ACHN (cell line): ENCODE data around the gene THSD7A.

Experiments used
- DNase-seq: peaks from one replicate; pipeline ENCODE4 v3.0.0-alpha.2; 2015
- in situ Hi-C: cut with HindIII; loops from 2 replicates; pipeline ENCODE4 v1.10.0; 2017; ENCODE audit warnings: low sequenced_read_pairs, low pct_ligation_motif_present, low pct_unique_long_range_greater_than_20kb

The THSD7A gene

DNA sequence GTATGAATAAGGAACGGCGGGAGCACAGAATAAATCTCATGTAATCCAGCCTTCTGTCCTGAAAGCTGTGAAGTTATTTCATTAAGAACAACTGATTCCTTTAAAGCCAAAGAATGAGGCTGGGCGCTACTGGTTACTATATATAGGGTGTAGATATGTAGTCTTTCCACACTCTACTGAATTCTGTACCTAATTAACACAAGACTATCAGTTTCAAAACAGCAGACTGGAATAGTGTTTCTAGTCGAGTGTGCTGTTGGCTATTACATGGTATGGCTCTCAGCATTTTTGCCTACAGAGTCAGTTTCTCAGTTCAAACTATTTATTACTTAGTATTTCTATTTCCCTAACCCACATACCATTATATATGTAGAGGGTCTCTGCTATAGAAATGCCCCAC is 163.3 kb downstream of the THSD7A start:
- in situ Hi-C loops, result no loop called here
- DNase-seq, result no peak

GRCh38 chr7:11667810-11668185 is 164.2 kb downstream of the THSD7A start:
- no peak for DNase-seq
- in situ Hi-C loops, result no loop called here

- in situ Hi-C loops, result no loop called here
Observed at GRCh38 chr7:11667071-11667809, 164.8 kb downstream of the THSD7A start.

DNA sequence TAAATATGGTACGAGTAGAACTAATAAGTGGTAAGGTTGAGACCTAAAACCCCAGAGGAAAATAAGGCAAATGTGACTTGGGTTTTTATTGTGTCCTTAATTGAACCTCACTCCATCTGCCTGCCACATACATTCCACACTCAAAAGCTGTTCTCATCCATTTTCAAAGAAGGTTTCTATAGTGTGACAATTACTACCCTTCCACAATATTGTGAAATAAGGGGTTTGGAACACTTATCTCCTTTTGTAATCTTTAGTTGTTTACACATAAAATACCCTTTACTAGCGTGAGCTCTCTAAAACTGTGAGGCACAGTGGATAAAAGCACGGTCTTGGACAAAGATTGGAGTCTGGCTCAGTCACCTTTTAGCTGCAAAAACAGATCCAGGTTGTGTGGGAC is 166.6 kb downstream of the THSD7A start:
- DNase-seq, result no peak
- in situ Hi-C loops, result no loop called here

More at GRCh38 chr7:11667071-11667809, 164.8 kb downstream of the THSD7A start:
- DNase-seq, result no peak

GRCh38 chr7:11655642-11656041 is 176.4 kb downstream of the THSD7A start:
- in situ Hi-C loops, result no loop called here
- no peak for DNase-seq

- in situ Hi-C loops, result no loop called here
- DNase-seq, result no peak
Observed at GRCh38 chr7:11655163-11655562, 176.8 kb downstream of the THSD7A start.

- in situ Hi-C loops, result no loop called here
- no peak for DNase-seq
Observed at GRCh38 chr7:11650500-11650899, 181.5 kb downstream of the THSD7A start.

GRCh38 chr7:11650030-11650429 is 182.0 kb downstream of the THSD7A start:
- in situ Hi-C loops, result no loop called here
- DNase-seq, result no peak

DNA sequence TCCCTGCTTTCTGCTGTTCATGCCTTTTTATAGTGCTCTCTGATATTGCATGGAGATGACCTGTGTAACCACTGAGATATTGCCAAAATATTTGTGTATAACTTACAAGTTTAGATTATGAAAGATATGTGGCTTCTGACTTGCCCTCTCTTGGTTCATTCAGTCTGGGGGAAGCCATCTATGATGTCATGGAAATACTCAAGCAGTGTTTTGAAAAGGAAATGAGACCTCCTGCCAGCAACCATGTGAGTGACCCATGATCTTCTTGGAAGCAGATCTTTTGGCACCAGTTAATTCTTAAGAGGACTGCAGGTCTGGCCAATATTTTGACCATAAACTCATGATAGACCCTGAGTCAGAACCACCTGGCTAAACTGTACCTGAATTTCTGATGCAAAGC is 183.0 kb downstream of the THSD7A start:
- in situ Hi-C loops, result no loop called here
- no peak for DNase-seq

DNA sequence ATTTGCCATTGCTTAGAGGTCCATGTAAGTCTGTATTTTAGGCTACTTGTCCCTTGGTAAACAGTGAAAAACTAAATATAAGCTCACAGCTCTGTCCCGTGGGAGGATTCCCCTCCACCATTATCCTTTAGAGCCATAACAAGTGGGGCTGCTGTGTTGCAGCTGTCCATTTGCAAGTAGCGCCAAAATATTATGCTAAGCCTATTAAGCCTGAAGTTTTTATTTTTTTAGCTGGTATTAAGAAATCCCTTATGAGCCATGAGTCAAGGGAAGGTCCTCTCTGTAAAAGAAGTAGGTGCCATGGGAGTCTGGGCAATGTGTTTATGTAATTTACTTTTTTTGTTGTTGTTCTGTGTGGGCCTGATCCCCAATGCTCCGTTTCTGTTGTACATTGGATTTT is 183.9 kb downstream of the THSD7A start:
- in situ Hi-C loops, result no loop called here
- DNase-seq, result no peak

- no peak for DNase-seq
Observed at GRCh38 chr7:11642841-11643240, 189.2 kb downstream of the THSD7A start.

DNA sequence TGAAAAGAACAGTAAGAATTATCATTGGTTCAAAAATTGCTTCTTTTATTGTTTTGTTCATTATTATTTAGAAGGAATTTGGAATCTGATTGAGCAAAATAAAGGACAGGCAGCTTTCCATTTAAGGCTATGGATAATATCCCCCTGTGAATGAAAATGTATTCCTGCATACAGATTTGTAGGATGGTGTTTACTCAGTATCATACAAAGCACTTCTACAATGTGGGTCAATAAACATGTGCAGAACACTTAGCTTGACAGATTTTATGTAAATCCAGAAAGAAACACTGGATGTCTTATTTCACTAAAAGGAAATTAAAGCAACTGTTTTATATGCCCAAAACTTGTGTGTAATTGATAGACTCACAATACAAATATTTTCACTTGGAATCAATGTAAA is 189.7 kb downstream of the THSD7A start:
- DNase-seq, result no peak
- in situ Hi-C loops, result no loop called here

More at GRCh38 chr7:11642841-11643240, 189.2 kb downstream of the THSD7A start:
- in situ Hi-C loops, result no loop called here

- in situ Hi-C loops, result no loop called here
- DNase-seq, result no peak
Observed at GRCh38 chr7:11638011-11638774, 193.8 kb downstream of the THSD7A start.

DNA sequence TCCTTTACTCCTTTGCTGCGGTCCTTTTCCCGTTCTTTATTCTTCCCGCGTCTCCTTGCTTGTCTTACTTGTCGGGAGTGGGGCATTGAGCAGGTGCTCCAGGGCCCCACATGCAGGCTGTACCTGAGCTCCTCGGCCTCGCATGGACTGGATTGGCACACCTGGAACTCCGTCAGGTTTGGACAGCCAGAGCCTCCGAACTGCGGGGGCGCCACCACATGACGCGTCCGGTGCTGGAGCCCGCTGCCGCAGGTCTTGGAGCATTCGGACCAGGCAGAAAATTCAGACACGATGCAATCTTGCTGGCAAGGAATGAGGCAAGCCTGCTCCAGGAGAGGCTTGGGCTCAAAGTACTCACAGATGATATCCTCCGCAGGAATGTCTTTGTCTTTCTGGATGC is 195.7 kb downstream of the THSD7A start:
- no peak for DNase-seq
- in situ Hi-C loops, result no loop called here

DNA sequence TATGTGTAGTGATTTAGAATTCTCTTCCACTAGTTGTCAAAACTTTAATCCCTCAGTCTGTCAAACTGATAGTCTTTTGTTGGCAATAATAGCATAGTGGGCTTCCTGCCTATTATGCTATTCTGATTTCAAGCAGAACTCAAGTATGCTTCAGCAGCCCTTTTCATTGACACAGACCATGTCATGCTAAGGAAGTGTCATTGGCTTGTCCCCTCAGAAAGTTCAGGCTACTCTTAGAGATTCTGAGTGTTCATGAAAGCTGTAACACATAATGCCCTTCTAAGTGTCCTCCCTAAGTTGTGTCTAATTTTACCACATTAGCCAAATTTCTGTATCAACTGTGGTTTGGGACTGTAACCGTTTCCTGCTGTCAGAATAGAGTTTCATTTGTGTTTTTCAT is 198.7 kb downstream of the THSD7A start:
- no peak for DNase-seq
- in situ Hi-C loops, result no loop called here

DNA sequence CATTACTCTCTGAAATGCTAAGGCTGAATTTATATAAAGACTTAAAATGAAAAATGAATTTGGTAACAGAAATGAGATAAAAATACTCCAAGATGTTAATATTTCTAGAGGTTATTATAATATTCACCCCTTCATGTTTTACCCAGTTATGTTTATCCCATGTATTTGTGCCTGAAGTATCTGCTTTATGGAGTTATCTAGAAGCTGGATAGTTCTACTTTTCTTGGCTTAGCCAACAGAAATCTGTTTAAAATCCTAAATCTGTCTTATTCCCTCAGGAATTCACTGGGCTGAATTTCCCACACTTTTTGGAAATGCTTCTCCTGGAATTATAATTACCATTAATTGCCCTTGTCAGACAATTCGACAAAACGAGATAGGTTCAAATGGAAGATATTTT is 201.6 kb downstream of the THSD7A start:
- no peak for DNase-seq

DNA sequence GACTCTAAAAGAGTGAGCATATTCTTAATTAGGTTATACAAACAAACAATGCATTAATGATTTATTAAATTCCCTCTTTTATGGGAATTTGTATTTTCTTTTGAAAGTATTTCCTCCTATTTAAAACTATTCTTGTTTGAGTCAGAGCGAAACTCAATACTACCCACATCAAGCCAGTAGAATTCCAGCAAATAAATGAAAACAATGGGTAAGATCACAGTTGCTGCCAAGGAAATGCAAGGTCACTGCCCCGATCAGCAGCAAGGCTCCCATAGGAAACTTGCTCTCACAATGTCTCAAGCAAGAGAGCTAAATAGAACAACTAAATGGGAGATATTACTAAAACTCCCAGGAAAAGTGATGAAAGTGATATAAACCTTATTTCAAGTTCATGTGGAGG is 206.3 kb downstream of the THSD7A start:
- in situ Hi-C loops, result no loop called here
- no peak for DNase-seq

More for the DNA sequence above, 201.6 kb downstream of the THSD7A start:
- in situ Hi-C loops, result no loop called here

DNA sequence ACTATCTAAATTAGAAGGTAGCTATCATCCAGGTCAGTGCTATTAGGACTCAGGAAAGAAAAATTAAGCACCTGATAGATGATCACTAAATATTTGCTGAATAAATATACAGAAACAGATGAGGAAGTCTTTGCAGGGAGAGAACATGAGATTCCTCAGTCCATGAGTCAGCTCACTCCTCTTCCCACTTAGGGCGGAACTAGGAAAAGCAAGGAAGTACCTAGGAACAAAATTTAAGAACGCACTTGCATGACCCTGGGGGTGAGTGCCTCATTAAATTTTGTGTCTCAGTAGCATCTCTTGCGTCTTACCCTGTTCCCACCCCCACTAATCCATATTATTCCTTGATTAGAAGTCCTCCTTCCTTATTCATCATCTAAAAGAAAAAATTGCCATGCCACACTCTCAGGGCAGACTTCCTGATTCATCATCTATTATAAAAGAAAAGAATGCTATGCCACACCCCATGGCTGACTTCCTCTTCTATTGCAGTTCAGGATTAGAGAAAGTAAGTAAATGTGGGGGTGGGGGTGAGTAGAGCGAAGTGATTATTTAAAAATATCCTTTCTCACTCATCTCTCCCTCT is 208.8 kb downstream of the THSD7A start:
- no peak for DNase-seq
- in situ Hi-C loops, result no loop called here

- in situ Hi-C loops, result no loop called here
- no peak for DNase-seq
Observed at GRCh38 chr7:11620406-11621253, 211.4 kb downstream of the THSD7A start.
